CD14-positive monocyte (primary cell): Measurements from ENCODE around the gene C10orf105. TPM values are rescaled to one million over a fixed set of nuclear protein-coding genes. Genes with fewer than 3 reads are reported as not detected.

ENCODE experiments used
- DNase-seq, 3 donors: peaks; one replicate each; pipeline ENCODE4 v3.0.0-alpha.2; 2011 to 2022
- H2AFZ ChIP-seq: 2 replicates; pipeline ENCODE4 v1.6.0; 2012; ENCODE audit warnings: mild to moderate bottlenecking, low read depth, low read length, inconsistent platforms; ENCODE audit not compliant: insufficient read depth, poor library complexity, severe bottlenecking
- H3K27ac ChIP-seq, 2 donors: 1 replicate in 1 of 2; 2 replicates in 1 of 2; pipeline ENCODE4 v1.5.1; 2012 to 2013; ENCODE audit warnings: low read length in 2 of 2, control low read depth in 1 of 2, inconsistent platforms in 1 of 2, low read depth in 1 of 2, mild to moderate bottlenecking in 1 of 2
- H3K27me3 ChIP-seq, 2 donors: one replicate each; pipeline versions ENCODE4 v1.6.0 to v1.6.1; 2011 to 2013; ENCODE audit warnings: low read length in 2 of 2; ENCODE audit not compliant: control insufficient read depth in 2 of 2, insufficient read depth in 2 of 2
- H3K36me3 ChIP-seq, 2 donors: replicated peaks in 1 of 2; 1 replicate in 1 of 2; 2 replicates in 1 of 2; pipeline versions ENCODE4 v1.5.1 to v1.6.1; 2012 to 2013; ENCODE audit warnings: low read length in 2 of 2, control low read depth in 1 of 2, inconsistent platforms in 1 of 2, mild to moderate bottlenecking in 1 of 2; ENCODE audit not compliant: insufficient read depth in 2 of 2, control insufficient read depth in 1 of 2
- H3K4me1 ChIP-seq, 2 donors: 1 replicate in 1 of 2; 2 replicates in 1 of 2; pipeline versions ENCODE4 v1.5.1 to v1.6.1; 2012 to 2013; ENCODE audit warnings: low read length in 2 of 2, control low read depth in 1 of 2, inconsistent platforms in 1 of 2, mild to moderate bottlenecking in 1 of 2, moderate library complexity in 1 of 2; ENCODE audit not compliant: insufficient read depth in 2 of 2, control insufficient read depth in 1 of 2
- H3K4me2 ChIP-seq: replicated peaks from 2 replicates; pipeline ENCODE3; 2012; ENCODE audit warnings: low read length, moderate library complexity, mild to moderate bottlenecking; ENCODE audit not compliant: poor library complexity, severe bottlenecking; ENCODE audit errors: extremely low read depth
- H3K4me3 ChIP-seq, 3 experiments: fragments of 200-600 bp in 1 of 3; sonication (generic) in 1 of 3; replicated peaks in 1 of 3; 1 replicate in 2 of 3; 2 replicates in 1 of 3; pipeline ENCODE4 v1.5.1; 2011 to 2013; ENCODE audit warnings: low read length in 3 of 3, mild to moderate bottlenecking in 3 of 3, control low read depth in 2 of 3, low read depth in 2 of 3, inconsistent platforms in 1 of 3, moderate library complexity in 1 of 3
- H3K79me2 ChIP-seq: 2 replicates; pipeline ENCODE4 v1.6.0; 2012; ENCODE audit warnings: mild to moderate bottlenecking, control low read depth, inconsistent platforms, low read length, moderate library complexity; ENCODE audit not compliant: insufficient read depth
- H3K9ac ChIP-seq: 2 replicates; pipeline ENCODE4 v1.6.0; 2017; ENCODE audit warnings: low read length, mild to moderate bottlenecking; ENCODE audit not compliant: insufficient read depth, poor library complexity, severe bottlenecking
- H3K9me3 ChIP-seq, 2 donors: replicated peaks in 1 of 2; 1 replicate in 1 of 2; 2 replicates in 1 of 2; pipeline versions ENCODE4 v1.5.1 to v1.6.1; 2012 to 2013; ENCODE audit warnings: low read length in 2 of 2, control low read depth in 1 of 2; ENCODE audit not compliant: control insufficient read depth in 1 of 2, insufficient read depth in 1 of 2
- H4K20me1 ChIP-seq: 2 replicates; pipeline ENCODE4 v1.6.0; 2012; ENCODE audit warnings: mild to moderate bottlenecking, low read length, control low read depth, moderate library complexity; ENCODE audit not compliant: insufficient read depth
- H3K27ac Mint-ChIP-seq, 7 donors: one replicate each; pipeline ENCODE4 v1.8.0; 2020; ENCODE audit warnings: mild to moderate bottlenecking in 7 of 7, mixed read lengths in 7 of 7, moderate library complexity in 6 of 7, inconsistent platforms in 2 of 7
- H3K27me3 Mint-ChIP-seq, 3 donors: one replicate each; pipeline ENCODE4 v1.8.0; 2021 to 2022; ENCODE audit warnings: low read depth in 3 of 3, mild to moderate bottlenecking in 3 of 3, mixed read lengths in 3 of 3, moderate library complexity in 3 of 3, inconsistent platforms in 1 of 3
- H3K36me3 Mint-ChIP-seq, 2 donors: one replicate each; pipeline ENCODE4 v1.8.0; 2020; ENCODE audit warnings: mixed read lengths in 2 of 2, inconsistent platforms in 1 of 2, mild to moderate bottlenecking in 1 of 2
- H3K4me1 Mint-ChIP-seq: one replicate; pipeline ENCODE4 v1.8.0; 2020; ENCODE audit warnings: mild to moderate bottlenecking, mixed read lengths
- H3K4me3 Mint-ChIP-seq, 2 donors: one replicate each; pipeline ENCODE4 v1.8.0; 2020; ENCODE audit warnings: mild to moderate bottlenecking in 2 of 2, mixed read lengths in 2 of 2, moderate library complexity in 1 of 2
- H3K9me3 Mint-ChIP-seq, 7 donors: one replicate each; pipeline ENCODE4 v1.8.0; 2020 to 2022; ENCODE audit warnings: mixed read lengths in 7 of 7, mild to moderate bottlenecking in 6 of 7, moderate library complexity in 6 of 7, inconsistent platforms in 2 of 7
- WGBS: methylation state at CpG from one replicate; pipeline ENCODE4 v1.1.5; 2013; ENCODE audit warnings: missing lambda C conversion rate; ENCODE audit not compliant: insufficient coverage; 5-methylcytosine and 5-hydroxymethylcytosine counted together
- intact Hi-C, 2 donors: fragments of 100-400 bp; cut with micrococcal nuclease; formaldehyde crosslinking; loops; one replicate each; pipeline versions ENCODE4 v1.15.0 to v1.15.1; 2023
- polyA plus RNA-seq, 3 donors: library from polyadenylated mRNA; depleted of rRNA in 1 of 3; unstranded in 2 of 3; stranded (reverse) in 1 of 3; fragments of 300-500 nt in 2 of 3; fragments of >200 nt in 1 of 3; fragmentation: Illumina TruSeq in 2 of 3; gene quantifications; 1 replicate in 2 of 3; 2 replicates in 1 of 3; pipeline ENCODE4 v1.2.3, GENCODE V29; 2012 to 2021
- TF ChIP-seq, protein P1 (sequence below): fragments of 200-600 bp; IDR thresholded peaks from one replicate; pipeline ENCODE4 v1.8.0; 2022; ENCODE audit warnings: antibody characterized with exemption, mild to moderate bottlenecking

Gene C10orf105
- polyA plus RNA-seq, 3 donors, result 0.18 to 2.4 (median 0.48) TPM

DNA sequence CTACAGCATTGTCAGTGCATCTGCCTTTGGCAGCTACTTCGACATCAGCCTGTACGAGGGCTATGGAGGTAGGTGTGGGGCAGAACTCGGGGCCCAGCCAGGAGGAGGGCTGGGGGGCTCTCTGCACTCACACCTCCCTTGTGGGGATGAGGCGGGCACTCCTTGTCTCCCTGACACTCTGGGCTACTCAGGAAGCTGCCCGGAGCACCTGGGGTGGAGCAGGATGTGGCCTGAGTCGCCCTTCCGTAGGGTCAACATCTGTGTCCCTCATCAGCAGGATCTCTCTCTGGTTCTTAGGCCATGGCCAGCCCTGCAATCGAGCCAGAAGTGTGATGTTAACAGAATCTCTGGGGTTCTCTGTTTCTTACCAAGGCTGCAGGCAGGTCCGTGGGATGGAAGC lies 40.2 kb downstream of the C10orf105 start:
- Mint-ChIP-seq H3K9me3 (peaks cover 0 to 2% (median 0%) of the 10 kb centered on the region in 7 donors), H3K36me3 (peaks cover 13 to 25% of the 10 kb centered on the region in 2 donors), H3K27me3 (peaks cover 5 to 13% (median 10%) of the 10 kb centered on the region in 3 donors), H3K4me1 (peaks cover 21% of the 10 kb centered on the region), H3K4me3 (peak overlapping the region in 1 of 2 donors; percentile 30), H3K27ac (peak overlapping the region in 1 of 7 donors; percentile 41)
- H3K9me3 ChIP-seq, result no peaks in the 10 kb centered on the region
- no peak overlapping the region for H3K4me3 ChIP-seq
- 83% methylated on average over 5 of the region's 9 CpGs for WGBS
- TF ChIP-seq, protein P1, sequence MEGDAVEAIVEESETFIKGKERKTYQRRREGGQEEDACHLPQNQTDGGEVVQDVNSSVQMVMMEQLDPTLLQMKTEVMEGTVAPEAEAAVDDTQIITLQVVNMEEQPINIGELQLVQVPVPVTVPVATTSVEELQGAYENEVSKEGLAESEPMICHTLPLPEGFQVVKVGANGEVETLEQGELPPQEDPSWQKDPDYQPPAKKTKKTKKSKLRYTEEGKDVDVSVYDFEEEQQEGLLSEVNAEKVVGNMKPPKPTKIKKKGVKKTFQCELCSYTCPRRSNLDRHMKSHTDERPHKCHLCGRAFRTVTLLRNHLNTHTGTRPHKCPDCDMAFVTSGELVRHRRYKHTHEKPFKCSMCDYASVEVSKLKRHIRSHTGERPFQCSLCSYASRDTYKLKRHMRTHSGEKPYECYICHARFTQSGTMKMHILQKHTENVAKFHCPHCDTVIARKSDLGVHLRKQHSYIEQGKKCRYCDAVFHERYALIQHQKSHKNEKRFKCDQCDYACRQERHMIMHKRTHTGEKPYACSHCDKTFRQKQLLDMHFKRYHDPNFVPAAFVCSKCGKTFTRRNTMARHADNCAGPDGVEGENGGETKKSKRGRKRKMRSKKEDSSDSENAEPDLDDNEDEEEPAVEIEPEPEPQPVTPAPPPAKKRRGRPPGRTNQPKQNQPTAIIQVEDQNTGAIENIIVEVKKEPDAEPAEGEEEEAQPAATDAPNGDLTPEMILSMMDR, result no peak
- intact Hi-C loops, result no loop called here
- H4K20me1 ChIP-seq, result no peaks in the 10 kb centered on the region
- H3K36me3 ChIP-seq, result no peaks in the 10 kb centered on the region
- no peak overlapping the region for H2AFZ ChIP-seq
- no peaks in the 10 kb centered on the region for H3K79me2 ChIP-seq
- peaks cover 10 to 13% of the 10 kb centered on the region in 2 donors for H3K4me1 ChIP-seq
- no peak overlapping the region for H3K9ac ChIP-seq
- DNase-seq, result no peak
- no peaks in the 10 kb centered on the region for H3K27me3 ChIP-seq
- no peak overlapping the region for H3K27ac ChIP-seq
- no peak overlapping the region for H3K4me2 ChIP-seq

DNA sequence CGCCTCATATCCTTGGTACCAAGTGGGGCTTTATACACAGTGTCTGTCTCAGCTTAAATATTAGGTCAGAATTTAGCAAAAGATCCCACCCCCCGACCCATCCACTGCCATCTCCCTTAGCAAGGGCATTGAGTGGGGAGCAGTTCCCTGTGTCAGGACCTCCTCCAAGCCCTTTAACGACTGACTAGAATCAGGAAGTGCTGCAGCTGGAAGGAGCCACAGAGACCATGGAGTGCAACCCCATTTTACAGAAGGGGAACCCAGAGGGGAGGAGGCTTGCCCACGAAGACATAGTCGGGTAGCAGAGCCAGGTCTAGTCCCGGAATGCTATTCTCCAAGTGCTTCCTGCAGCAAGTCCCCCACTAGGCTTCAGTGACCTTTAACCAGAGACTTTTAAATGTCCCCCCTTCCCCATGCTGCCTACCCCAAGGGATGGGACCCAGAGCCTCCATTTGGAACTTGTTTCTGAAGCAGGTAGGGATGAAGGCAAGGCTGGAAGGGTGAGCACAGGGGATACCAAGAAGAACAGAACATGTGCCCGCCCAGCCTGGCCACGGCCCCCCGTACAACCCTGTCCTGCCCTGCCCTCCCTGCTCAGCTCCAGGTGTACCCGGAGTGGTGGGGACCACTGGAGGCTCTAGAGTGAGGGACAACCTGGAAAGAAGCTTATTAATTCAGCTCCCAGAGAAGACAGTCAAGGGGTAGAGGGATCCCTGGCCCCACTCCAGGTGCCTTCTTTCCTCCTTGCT lies 41.3 kb downstream of the C10orf105 start:
- peaks cover 0 to 2% (median 0%) of the 10 kb centered on the region in 7 donors for H3K9me3 Mint-ChIP-seq
- H4K20me1 ChIP-seq, result no peaks in the 10 kb centered on the region
- H3K27me3 Mint-ChIP-seq, result peaks cover 5 to 15% (median 10%) of the 10 kb centered on the region in 3 donors
- no peak overlapping the region for H3K4me3 Mint-ChIP-seq
- H3K4me1 Mint-ChIP-seq, result peaks cover 17% of the 10 kb centered on the region
- no peak overlapping the region for H3K4me2 ChIP-seq
- peak overlapping the region in 1 of 7 donors; percentile 41 for H3K27ac Mint-ChIP-seq
- TF ChIP-seq, protein P1, result no peak
- intact Hi-C loops, result no loop called here
- H3K4me1 ChIP-seq, result peaks cover 8 to 12% of the 10 kb centered on the region in 2 donors
- H3K79me2 ChIP-seq, result no peaks in the 10 kb centered on the region
- no peaks in the 10 kb centered on the region for H3K9me3 ChIP-seq
- H2AFZ ChIP-seq, result no peak overlapping the region
- no peak overlapping the region for H3K9ac ChIP-seq
- no peaks in the 10 kb centered on the region for H3K27me3 ChIP-seq
- H3K27ac ChIP-seq, result no peak overlapping the region
- H3K36me3 ChIP-seq, result no peaks in the 10 kb centered on the region
- 37% methylated on average over 6 of the region's 10 CpGs for WGBS
- peaks cover 13 to 22% of the 10 kb centered on the region in 2 donors for H3K36me3 Mint-ChIP-seq
- DNase-seq, result peak in 1 of 3 donors; percentile 21
- no peak overlapping the region for H3K4me3 ChIP-seq
